CD14-positive monocyte (primary cell): ENCODE results near the gene TDRD5. TPM values are rescaled to one million over a fixed set of nuclear protein-coding genes. Genes with fewer than 3 reads are reported as not detected.

Source experiments
- DNase-seq, 3 donors: peaks; one replicate each; pipeline ENCODE4 v3.0.0-alpha.2; 2011 to 2022
- H2AFZ ChIP-seq: 2 replicates; pipeline ENCODE4 v1.6.0; 2012; ENCODE audit warnings: mild to moderate bottlenecking, low read depth, low read length, inconsistent platforms; ENCODE audit not compliant: insufficient read depth, poor library complexity, severe bottlenecking
- H3K27ac ChIP-seq, 2 donors: 1 replicate in 1 of 2; 2 replicates in 1 of 2; pipeline ENCODE4 v1.5.1; 2012 to 2013; ENCODE audit warnings: low read length in 2 of 2, control low read depth in 1 of 2, inconsistent platforms in 1 of 2, low read depth in 1 of 2, mild to moderate bottlenecking in 1 of 2
- H3K27me3 ChIP-seq, 2 donors: one replicate each; pipeline versions ENCODE4 v1.6.0 to v1.6.1; 2011 to 2013; ENCODE audit warnings: low read length in 2 of 2; ENCODE audit not compliant: control insufficient read depth in 2 of 2, insufficient read depth in 2 of 2
- H3K36me3 ChIP-seq, 2 donors: replicated peaks in 1 of 2; 1 replicate in 1 of 2; 2 replicates in 1 of 2; pipeline versions ENCODE4 v1.5.1 to v1.6.1; 2012 to 2013; ENCODE audit warnings: low read length in 2 of 2, control low read depth in 1 of 2, inconsistent platforms in 1 of 2, mild to moderate bottlenecking in 1 of 2; ENCODE audit not compliant: insufficient read depth in 2 of 2, control insufficient read depth in 1 of 2
- H3K4me1 ChIP-seq, 2 donors: 1 replicate in 1 of 2; 2 replicates in 1 of 2; pipeline versions ENCODE4 v1.5.1 to v1.6.1; 2012 to 2013; ENCODE audit warnings: low read length in 2 of 2, control low read depth in 1 of 2, inconsistent platforms in 1 of 2, mild to moderate bottlenecking in 1 of 2, moderate library complexity in 1 of 2; ENCODE audit not compliant: insufficient read depth in 2 of 2, control insufficient read depth in 1 of 2
- H3K4me2 ChIP-seq: replicated peaks from 2 replicates; pipeline ENCODE3; 2012; ENCODE audit warnings: low read length, moderate library complexity, mild to moderate bottlenecking; ENCODE audit not compliant: poor library complexity, severe bottlenecking; ENCODE audit errors: extremely low read depth
- H3K4me3 ChIP-seq, 3 experiments: fragments of 200-600 bp in 1 of 3; sonication (generic) in 1 of 3; replicated peaks in 1 of 3; 1 replicate in 2 of 3; 2 replicates in 1 of 3; pipeline ENCODE4 v1.5.1; 2011 to 2013; ENCODE audit warnings: low read length in 3 of 3, mild to moderate bottlenecking in 3 of 3, control low read depth in 2 of 3, low read depth in 2 of 3, inconsistent platforms in 1 of 3, moderate library complexity in 1 of 3
- H3K79me2 ChIP-seq: 2 replicates; pipeline ENCODE4 v1.6.0; 2012; ENCODE audit warnings: mild to moderate bottlenecking, control low read depth, inconsistent platforms, low read length, moderate library complexity; ENCODE audit not compliant: insufficient read depth
- H3K9ac ChIP-seq: 2 replicates; pipeline ENCODE4 v1.6.0; 2017; ENCODE audit warnings: low read length, mild to moderate bottlenecking; ENCODE audit not compliant: insufficient read depth, poor library complexity, severe bottlenecking
- H3K9me3 ChIP-seq, 2 donors: replicated peaks in 1 of 2; 1 replicate in 1 of 2; 2 replicates in 1 of 2; pipeline versions ENCODE4 v1.5.1 to v1.6.1; 2012 to 2013; ENCODE audit warnings: low read length in 2 of 2, control low read depth in 1 of 2; ENCODE audit not compliant: control insufficient read depth in 1 of 2, insufficient read depth in 1 of 2
- H4K20me1 ChIP-seq: 2 replicates; pipeline ENCODE4 v1.6.0; 2012; ENCODE audit warnings: mild to moderate bottlenecking, low read length, control low read depth, moderate library complexity; ENCODE audit not compliant: insufficient read depth
- H3K27ac Mint-ChIP-seq, 7 donors: one replicate each; pipeline ENCODE4 v1.8.0; 2020; ENCODE audit warnings: mild to moderate bottlenecking in 7 of 7, mixed read lengths in 7 of 7, moderate library complexity in 6 of 7, inconsistent platforms in 2 of 7
- H3K27me3 Mint-ChIP-seq, 3 donors: one replicate each; pipeline ENCODE4 v1.8.0; 2021 to 2022; ENCODE audit warnings: low read depth in 3 of 3, mild to moderate bottlenecking in 3 of 3, mixed read lengths in 3 of 3, moderate library complexity in 3 of 3, inconsistent platforms in 1 of 3
- H3K36me3 Mint-ChIP-seq, 2 donors: one replicate each; pipeline ENCODE4 v1.8.0; 2020; ENCODE audit warnings: mixed read lengths in 2 of 2, inconsistent platforms in 1 of 2, mild to moderate bottlenecking in 1 of 2
- H3K4me1 Mint-ChIP-seq: one replicate; pipeline ENCODE4 v1.8.0; 2020; ENCODE audit warnings: mild to moderate bottlenecking, mixed read lengths
- H3K4me3 Mint-ChIP-seq, 2 donors: one replicate each; pipeline ENCODE4 v1.8.0; 2020; ENCODE audit warnings: mild to moderate bottlenecking in 2 of 2, mixed read lengths in 2 of 2, moderate library complexity in 1 of 2
- H3K9me3 Mint-ChIP-seq, 7 donors: one replicate each; pipeline ENCODE4 v1.8.0; 2020 to 2022; ENCODE audit warnings: mixed read lengths in 7 of 7, mild to moderate bottlenecking in 6 of 7, moderate library complexity in 6 of 7, inconsistent platforms in 2 of 7
- CTCF ChIP-seq: fragments of 200-600 bp; IDR thresholded peaks from one replicate; pipeline ENCODE4 v1.8.0; 2022; ENCODE audit warnings: antibody characterized with exemption, mild to moderate bottlenecking
- WGBS: methylation state at CpG from one replicate; pipeline ENCODE4 v1.1.5; 2013; ENCODE audit warnings: missing lambda C conversion rate; ENCODE audit not compliant: insufficient coverage; 5-methylcytosine and 5-hydroxymethylcytosine counted together
- intact Hi-C, 2 donors: fragments of 100-400 bp; cut with micrococcal nuclease; formaldehyde crosslinking; loops; one replicate each; pipeline versions ENCODE4 v1.15.0 to v1.15.1; 2023
- polyA plus RNA-seq, 3 donors: library from polyadenylated mRNA; depleted of rRNA in 1 of 3; unstranded in 2 of 3; stranded (reverse) in 1 of 3; fragments of 300-500 nt in 2 of 3; fragments of >200 nt in 1 of 3; fragmentation: Illumina TruSeq in 2 of 3; gene quantifications; 1 replicate in 2 of 3; 2 replicates in 1 of 3; pipeline ENCODE4 v1.2.3, GENCODE V29; 2012 to 2021

TDRD5 gene
- polyA plus RNA-seq, 3 donors = not detected

- Histone ChIP-seq H3K4me1 (no peaks in the 10 kb centered on the region), H3K9ac (no peak overlapping the region), H3K9me3 (no peaks in the 10 kb centered on the region), H3K27ac (no peak overlapping the region), H2AFZ (no peak overlapping the region), H3K27me3 (peaks cover 0 to 1% of the 10 kb centered on the region in 2 donors), H3K4me2 (no peak overlapping the region), H3K36me3 (no peaks in the 10 kb centered on the region), H4K20me1 (no peaks in the 10 kb centered on the region), H3K4me3 (no peak overlapping the region), H3K79me2 (no peaks in the 10 kb centered on the region)
- DNase-seq = no peak
- WGBS = no CpG with 5 or more reads among the region's 1 CpG
- no peak overlapping the region for H3K4me3 Mint-ChIP-seq
- no peaks in the 10 kb centered on the region for H3K36me3 Mint-ChIP-seq
- peaks cover 0 to 11% (median 1%) of the 10 kb centered on the region in 3 donors for H3K27me3 Mint-ChIP-seq
- H3K4me1 Mint-ChIP-seq = no peaks in the 10 kb centered on the region
- intact Hi-C loops = no loop called here
- H3K9me3 Mint-ChIP-seq = peaks cover 0 to 15% (median 5%) of the 10 kb centered on the region in 7 donors
- no peak overlapping the region for H3K27ac Mint-ChIP-seq
- TF ChIP-seq CTCF = no peak
These were observed 9.5 kb downstream of the TDRD5 start for GRCh38 chr1:179601093-179601492.

GRCh38 chr1:179612361-179612760 lies 20.7 kb downstream of the TDRD5 start:
- Histone ChIP-seq H3K4me3 (no peak overlapping the region), H3K36me3 (no peaks in the 10 kb centered on the region), H3K79me2 (no peaks in the 10 kb centered on the region), H3K9me3 (no peaks in the 10 kb centered on the region), H2AFZ (no peak overlapping the region), H3K27ac (no peak overlapping the region), H3K4me2 (no peak overlapping the region), H3K9ac (no peak overlapping the region), H3K27me3 (no peaks in the 10 kb centered on the region), H3K4me1 (no peaks in the 10 kb centered on the region), H4K20me1 (no peaks in the 10 kb centered on the region)
- Mint-ChIP-seq H3K27me3 (peaks cover 2 to 3% (median 3%) of the 10 kb centered on the region in 3 donors), H3K4me1 (peaks cover 3% of the 10 kb centered on the region), H3K36me3 (no peaks in the 10 kb centered on the region), H3K4me3 (no peak overlapping the region), H3K9me3 (peaks cover 0 to 1% (median 0%) of the 10 kb centered on the region in 7 donors), H3K27ac (no peak overlapping the region)
- intact Hi-C loops = no loop called here
- no peak for TF ChIP-seq CTCF
- no peak for DNase-seq
- no CpG with 5 or more reads among the region's 3 CpGs for WGBS
